Activated B cell treated with CpG ODN at 0.5 μM for 24 hours (primary cell): ENCODE measurements around the gene SPON1. TPM values are rescaled to one million over a fixed set of nuclear protein-coding genes. Genes with fewer than 3 reads are reported as not detected.

Experiments used
- ATAC-seq: fragments of 200-7000 bp; cut with Tn5 transposase; one replicate; pipeline ENCODE4 v1.10.0; 2021; ENCODE audit warnings: low read depth, mild to moderate bottlenecking, moderate library complexity
- CTCF ChIA-PET: fragments of 350-600 bp; sonication (Branson Sonifier 250); formaldehyde crosslinking; loops from one replicate; lab custom pipeline; 2021; ENCODE audit warnings: antibody characterized with exemption; lab: Charles Lee
- POLR2A ChIA-PET: fragments of 350-600 bp; sonication (Branson Sonifier 250); formaldehyde crosslinking; loops from one replicate; lab custom pipeline; 2021; ENCODE audit warnings: antibody characterized with exemption; lab: Charles Lee
- DNase-seq: peaks from one replicate; pipeline ENCODE4 v3.0.0; 2022
- H3K27ac Mint-ChIP-seq: one replicate; pipeline ENCODE4 v1.8.0; 2020; ENCODE audit warnings: mixed read lengths
- H3K27me3 Mint-ChIP-seq: one replicate; pipeline ENCODE4 v1.8.0; 2021; ENCODE audit warnings: mixed read lengths
- H3K36me3 Mint-ChIP-seq: one replicate; pipeline ENCODE4 v1.8.0; 2021; ENCODE audit warnings: low read depth, mixed read lengths
- H3K4me1 Mint-ChIP-seq: one replicate; pipeline ENCODE4 v1.8.0; 2021; ENCODE audit warnings: mixed read lengths
- H3K4me3 Mint-ChIP-seq: one replicate; pipeline ENCODE4 v1.8.0; 2020; ENCODE audit warnings: mild to moderate bottlenecking, mixed read lengths
- H3K9me3 Mint-ChIP-seq: one replicate; pipeline ENCODE4 v1.8.0; 2020; ENCODE audit warnings: mixed read lengths
- CTCF ChIP-seq: fragments of 200-600 bp; IDR thresholded peaks from one replicate; pipeline ENCODE4 v1.8.0; 2022; ENCODE audit warnings: antibody characterized with exemption, mild to moderate bottlenecking
- intact Hi-C: fragments of 100-400 bp; cut with micrococcal nuclease; formaldehyde crosslinking; loops from one replicate; pipeline ENCODE4 v1.15.1; 2024
- total RNA-seq: library from RNA; stranded (reverse); gene quantifications from 2 replicates; pipeline ENCODE4 v1.2.3, GENCODE V29; 2022

Gene SPON1
- total RNA-seq, 1 donor from 2014 or later: not detected

GRCh38 chr11:14065141-14065540 lies 102.6 kb downstream of the SPON1 start:
- no peak for TF ChIP-seq CTCF
- no peak overlapping the region for H3K4me3 Mint-ChIP-seq
- no peak overlapping the region for H3K27ac Mint-ChIP-seq
- ChIA-PET POLR2A (no interaction called here), CTCF (no interaction called here)
- DNase-seq (no peak), ATAC-seq (no peak)
- no peaks in the 10 kb centered on the region for H3K4me1 Mint-ChIP-seq
- no peaks in the 10 kb centered on the region for H3K36me3 Mint-ChIP-seq
- no peaks in the 10 kb centered on the region for H3K9me3 Mint-ChIP-seq
- H3K27me3 Mint-ChIP-seq: peaks cover 4% of the 10 kb centered on the region
- intact Hi-C loops: no loop called here

DNA sequence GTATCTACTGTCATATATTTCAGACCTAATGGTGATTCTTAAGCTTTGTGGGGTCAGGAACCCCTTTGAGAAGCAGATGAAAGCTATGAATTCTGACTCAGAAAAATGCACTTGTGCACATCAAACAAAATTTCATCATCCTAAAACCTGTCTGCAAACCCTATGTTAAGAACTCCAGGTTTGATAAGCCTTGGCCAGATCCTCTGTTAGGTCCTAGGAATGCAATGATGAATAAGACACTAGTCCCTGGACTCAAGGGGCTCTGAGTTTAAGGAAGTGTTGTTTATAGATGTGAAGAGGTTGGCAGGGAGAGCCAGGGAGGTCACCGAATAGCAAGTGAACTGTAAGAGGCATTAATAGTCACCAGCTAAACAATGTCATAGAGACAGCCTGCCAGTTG lies 103.2 kb downstream of the SPON1 start:
- intact Hi-C loops: no loop called here
- ATAC-seq (no peak), DNase-seq (no peak)
- POLR2A ChIA-PET: no interaction called here
- no peaks in the 10 kb centered on the region for H3K9me3 Mint-ChIP-seq
- no peaks in the 10 kb centered on the region for H3K4me1 Mint-ChIP-seq
- H3K27ac Mint-ChIP-seq: no peak overlapping the region
- CTCF ChIA-PET: no interaction called here
- no peak for TF ChIP-seq CTCF
- H3K4me3 Mint-ChIP-seq: no peak overlapping the region
- H3K36me3 Mint-ChIP-seq: no peaks in the 10 kb centered on the region
- peaks cover 4% of the 10 kb centered on the region for H3K27me3 Mint-ChIP-seq

- H3K27ac Mint-ChIP-seq: no peak overlapping the region
- ATAC-seq (no peak), DNase-seq (no peak)
- intact Hi-C loops: no loop called here
- H3K27me3 Mint-ChIP-seq: peaks cover 7% of the 10 kb centered on the region
- no peak for TF ChIP-seq CTCF
- H3K36me3 Mint-ChIP-seq: no peaks in the 10 kb centered on the region
- H3K4me1 Mint-ChIP-seq: no peaks in the 10 kb centered on the region
- no peaks in the 10 kb centered on the region for H3K9me3 Mint-ChIP-seq
- no peak overlapping the region for H3K4me3 Mint-ChIP-seq
- ChIA-PET CTCF (no interaction called here), POLR2A (no interaction called here)
Measured at GRCh38 chr11:14067686-14068085, 105.2 kb downstream of the SPON1 start.

GRCh38 chr11:14070896-14071295 lies 108.4 kb downstream of the SPON1 start:
- no peaks in the 10 kb centered on the region for H3K9me3 Mint-ChIP-seq
- no peaks in the 10 kb centered on the region for H3K36me3 Mint-ChIP-seq
- no peaks in the 10 kb centered on the region for H3K4me1 Mint-ChIP-seq
- H3K27me3 Mint-ChIP-seq: peaks cover 5% of the 10 kb centered on the region
- H3K27ac Mint-ChIP-seq: no peak overlapping the region
- no peak for DNase-seq
- no peak for TF ChIP-seq CTCF
- POLR2A ChIA-PET: no interaction called here
- no peak overlapping the region for H3K4me3 Mint-ChIP-seq
- no peak for ATAC-seq
- intact Hi-C loops: no loop called here
- CTCF ChIA-PET: no interaction called here

- H3K4me3 Mint-ChIP-seq: no peak overlapping the region
- H3K36me3 Mint-ChIP-seq: no peaks in the 10 kb centered on the region
- peaks cover 5% of the 10 kb centered on the region for H3K27me3 Mint-ChIP-seq
- H3K9me3 Mint-ChIP-seq: no peaks in the 10 kb centered on the region
- CTCF ChIA-PET: no interaction called here
- POLR2A ChIA-PET: no interaction called here
- ATAC-seq (no peak), DNase-seq (no peak)
- TF ChIP-seq CTCF: no peak
- no peak overlapping the region for H3K27ac Mint-ChIP-seq
- intact Hi-C loops: no loop called here
- peaks cover 10% of the 10 kb centered on the region for H3K4me1 Mint-ChIP-seq
Measured at GRCh38 chr11:14073849-14074476, 111.4 kb downstream of the SPON1 start.
